ENCODE data around the gene VWA3A. TPM values are rescaled to one million over a fixed set of nuclear protein-coding genes. Genes with fewer than 3 reads are reported as not detected.
"Not testable (repeated sequence)": the region's sequence is repeated elsewhere in the genome, so short reads cannot be mapped to it uniquely, and the experiment has no call there.

Gene VWA3A
- 1 to 10 TPM in 1 of 4 donors, under 1 TPM in 2, not detected in 1; 0.21 to 1.2 (median 0.26) TPM for total RNA-seq

DNA sequence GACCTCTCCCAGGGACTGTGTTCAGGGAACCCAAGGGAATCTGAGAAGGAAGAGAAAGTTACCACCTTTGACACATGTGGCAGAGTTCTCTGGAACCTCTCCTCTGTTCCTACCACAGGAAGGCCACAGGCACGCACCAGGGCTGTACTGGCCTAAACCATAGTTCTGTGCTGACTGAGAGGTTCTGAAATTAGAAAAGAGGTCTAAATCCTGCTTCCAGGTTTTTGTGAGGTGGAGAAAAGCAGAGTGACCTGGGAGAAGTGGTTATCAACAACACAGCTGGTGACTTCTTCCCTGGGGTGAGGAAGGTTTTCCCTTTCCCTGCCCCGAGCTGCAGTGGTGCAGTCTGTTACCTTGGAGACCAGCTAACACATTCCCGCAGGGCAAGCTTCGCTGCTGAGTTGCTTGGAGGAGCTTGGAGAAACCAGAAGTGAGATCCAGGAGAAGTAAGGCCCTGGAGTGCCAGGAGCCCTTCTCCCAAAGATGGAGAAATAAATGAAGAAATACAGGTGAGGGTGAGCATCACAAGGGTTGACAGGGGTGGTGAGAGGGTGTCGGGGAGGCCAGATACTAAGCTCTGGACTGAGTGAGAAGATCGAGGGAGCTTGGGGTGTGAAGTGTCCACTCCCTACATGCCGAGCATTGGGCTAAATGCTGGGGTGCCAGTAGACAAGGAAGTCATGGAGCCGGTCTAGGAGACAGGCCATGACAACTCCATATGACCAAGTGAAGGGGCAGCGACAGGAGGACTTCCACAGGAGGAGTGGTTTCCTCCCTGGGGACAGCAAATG is at the start of gene VWA3A:
Gene VWA3A, plus strand, starts transcription at position 399 of the 791 bp plus-strand sequence. Its CDS starts 97 bp downstream, at position 496.
- H3K36me3 ChIP-seq, result no peaks in the 10 kb centered on the region
- H3K27me3 ChIP-seq, result no peaks in the 10 kb centered on the region
- no peak within 1 kb of the TSS for H3K27ac ChIP-seq
- H3K4me1 ChIP-seq, result no peaks in the 10 kb centered on the region
- H3K4me3 ChIP-seq, result no peak within 1 kb of the TSS
- no peaks in the 10 kb centered on the region for H3K9me3 ChIP-seq
- no peak for DNase-seq (ENCODE audit: low spot score in 2 of 2)
- WGBS, result 52% methylated on average over 9 of the region's 9 CpGs
- TF ChIP-seq CTCF (IDR thresholded peaks at IDR 0.05) (no peak), POLR2AphosphoS5 (IDR thresholded peaks at IDR 0.05) (no peak), POLR2A (IDR thresholded peaks at IDR 0.05) (no peak)

DNA sequence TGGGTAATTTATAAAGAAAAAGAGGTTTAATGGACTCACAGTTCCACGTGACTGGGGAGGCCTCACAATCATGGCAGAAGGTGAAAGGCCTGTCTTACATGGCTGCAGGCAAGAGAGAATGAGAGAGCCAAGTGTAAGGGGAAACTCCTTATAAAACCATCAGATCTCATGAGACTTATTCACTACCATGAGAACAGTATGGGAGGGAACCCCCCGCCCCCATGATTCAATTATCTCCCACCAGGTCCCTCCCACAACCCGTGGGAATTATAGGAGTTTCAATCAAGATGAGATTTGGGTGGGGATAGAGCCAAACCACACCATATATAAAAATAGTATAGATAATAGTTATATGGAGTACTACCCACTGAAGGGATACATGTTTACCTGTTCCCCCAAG is 48.5 kb upstream of the VWA3A start:
- H3K9me3 ChIP-seq; H3K4me1 ChIP-seq; H3K4me3 ChIP-seq; DNase-seq (ENCODE audit: low spot score in 2 of 2); H3K36me3 ChIP-seq; H3K27me3 ChIP-seq; H3K27ac ChIP-seq: not testable (repeated sequence)
- WGBS, result 91% methylated on average over 3 of the region's 3 CpGs

- DNase-seq (ENCODE audit: low spot score in 2 of 2); H3K27ac ChIP-seq; H3K4me3 ChIP-seq; H3K27me3 ChIP-seq; H3K9me3 ChIP-seq; H3K36me3 ChIP-seq; H3K4me1 ChIP-seq: not testable (repeated sequence)
- 59% methylated on average over 5 of the region's 5 CpGs for WGBS
These were observed 46.5 kb upstream of the VWA3A start for GRCh38 chr16:22045888-22046287.

- Histone ChIP-seq H3K9me3 (no peaks in the 10 kb centered on the region), H3K27ac (no peak overlapping the region), H3K36me3 (no peaks in the 10 kb centered on the region), H3K4me3 (no peak overlapping the region), H3K27me3 (no peaks in the 10 kb centered on the region), H3K4me1 (no peaks in the 10 kb centered on the region)
- 84% methylated on average over 4 of the region's 4 CpGs for WGBS
- TF ChIP-seq POLR2AphosphoS5 (IDR thresholded peaks at IDR 0.05), result no peak
- no peak for TF ChIP-seq EP300 (IDR thresholded peaks at IDR 0.05)
- TF ChIP-seq CTCF (IDR thresholded peaks at IDR 0.05), result no peak
- no peak for TF ChIP-seq POLR2A (IDR thresholded peaks at IDR 0.05)
- no peak for DNase-seq (ENCODE audit: low spot score in 2 of 2)
These were observed 41.4 kb upstream of the VWA3A start for GRCh38 chr16:22050963-22051362.

- H3K27ac ChIP-seq, result no peak overlapping the region
- H3K36me3 ChIP-seq, result no peaks in the 10 kb centered on the region
- 73% methylated on average over 6 of the region's 6 CpGs for WGBS
- DNase-seq (ENCODE audit: low spot score in 2 of 2), result no peak
- H3K4me3 ChIP-seq, result no peak overlapping the region
- TF ChIP-seq EP300 (IDR thresholded peaks at IDR 0.05) (no peak), POLR2A (IDR thresholded peaks at IDR 0.05) (no peak), POLR2AphosphoS5 (IDR thresholded peaks at IDR 0.05) (no peak)
- no peaks in the 10 kb centered on the region for H3K9me3 ChIP-seq
- H3K27me3 ChIP-seq, result no peaks in the 10 kb centered on the region
- no peaks in the 10 kb centered on the region for H3K4me1 ChIP-seq
These were observed 39.4 kb upstream of the VWA3A start for GRCh38 chr16:22052980-22053379.

DNA sequence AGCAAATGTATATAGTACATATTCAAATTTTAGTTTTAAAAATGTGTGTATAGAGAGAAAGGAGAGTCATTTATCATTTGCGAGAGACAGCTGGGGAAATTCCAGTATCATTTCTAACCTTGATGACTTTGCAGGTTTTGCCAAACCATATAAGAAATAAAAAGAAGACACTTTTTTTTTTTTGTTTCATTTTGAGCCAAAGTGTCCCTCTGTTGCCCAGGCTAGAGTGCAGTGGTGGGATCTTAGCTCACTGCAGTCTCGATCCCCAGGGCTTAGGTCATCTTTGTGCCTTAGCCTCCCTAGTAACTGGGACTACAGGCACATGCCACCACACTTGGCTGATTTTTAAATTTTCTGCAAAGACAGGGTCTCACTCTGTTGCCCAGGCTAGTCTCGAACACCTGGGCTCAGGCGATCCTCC is 38.4 kb upstream of the VWA3A start:
- no peaks in the 10 kb centered on the region for H3K9me3 ChIP-seq
- no peak for DNase-seq (ENCODE audit: low spot score in 2 of 2)
- H3K36me3 ChIP-seq, result no peaks in the 10 kb centered on the region
- H3K27ac ChIP-seq, result no peak overlapping the region
- no peaks in the 10 kb centered on the region for H3K27me3 ChIP-seq
- WGBS, result 92% methylated on average over 4 of the region's 4 CpGs
- TF ChIP-seq CTCF (IDR thresholded peaks at IDR 0.05) (no peak), POLR2AphosphoS5 (IDR thresholded peaks at IDR 0.05) (no peak), EP300 (IDR thresholded peaks at IDR 0.05) (no peak), POLR2A (IDR thresholded peaks at IDR 0.05) (no peak)
- no peak overlapping the region for H3K4me3 ChIP-seq
- H3K4me1 ChIP-seq, result no peaks in the 10 kb centered on the region

Measured in suprapubic skin (tissue), 4 donors.